ENCODE data around the gene PGAM4. TPM values are rescaled to one million over a fixed set of nuclear protein-coding genes. Genes with fewer than 3 reads are reported as not detected.
A peak's percentile ranks its signal among the peaks of the same experiment; 100 is the strongest.
"Not testable (repeated sequence)": the region's sequence is repeated elsewhere in the genome, so short reads cannot be mapped to it uniquely, and the experiment has no call there.

The PGAM4 gene
- polyA plus RNA-seq (ENCODE audit: insufficient read depth in 1 of 5, insufficient read length in 5 of 5, low replicate concordance in 1 of 5): under 1 TPM in 4 of 5 donors, not detected in 1; 0.18 to 0.51 (median 0.31) TPM
- long read RNA-seq, donor 1, partial matches to known transcripts: 8 of 8 reads
- long read RNA-seq, donor 1, other reads (novel, unspliced or antisense): 0 of 8 reads
- long read RNA-seq, donor 2: 0 reads
- long read RNA-seq, donor 3: 0 reads
- long read RNA-seq, donor 4: 0 reads
- long read RNA-seq, donor 5: 0 reads
- long read RNA-seq, donor 6: 0 reads
- long read RNA-seq, donor 7: 0 reads
- long read RNA-seq, donor 8: 0 reads

DNA sequence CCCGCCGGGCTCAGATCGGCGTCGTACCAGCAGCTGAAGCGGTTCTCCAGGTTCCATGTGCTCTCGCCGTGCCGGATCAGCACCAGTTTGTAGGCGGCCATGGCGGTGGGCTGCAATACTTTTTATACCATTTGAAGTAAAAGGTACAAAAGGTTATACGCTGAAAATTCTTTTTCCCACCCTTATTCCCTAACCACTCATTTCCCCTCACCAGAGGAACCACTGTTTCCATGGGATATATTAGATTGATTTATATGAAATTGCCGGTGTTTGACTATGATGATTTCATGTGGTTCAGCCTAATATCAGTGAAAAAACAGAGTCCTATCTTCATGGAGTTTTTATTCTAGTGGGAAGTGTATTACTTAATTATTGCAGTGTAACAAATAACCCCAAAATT lies at the start of gene PGAM4:
PGAM4 (minus strand) TSS at position 101 of the 400 bp plus-strand sequence; CDS start at position 101, 0 bp downstream.
- DNase-seq: no peak

DNA sequence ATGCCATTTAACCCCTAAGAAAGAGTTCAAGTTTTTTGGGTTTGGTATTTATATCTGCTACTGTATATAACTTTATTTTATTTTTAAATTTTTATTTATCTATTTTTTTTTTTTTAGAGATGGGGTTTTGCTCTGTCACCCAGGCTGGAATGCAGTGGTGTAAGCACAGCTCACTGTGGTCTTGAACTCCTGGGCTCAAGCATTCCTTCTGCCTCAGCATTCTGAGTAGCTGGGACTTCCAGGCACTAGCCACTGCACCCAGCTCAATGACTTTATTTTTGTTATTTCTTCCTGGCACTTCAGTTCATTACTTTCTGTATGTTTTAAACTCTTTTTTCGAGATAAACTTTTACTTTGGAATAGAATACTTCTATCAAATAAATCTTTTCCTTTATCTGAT lies 42.4 kb upstream of the PGAM4 start:
- DNase-seq: no peak

DNA sequence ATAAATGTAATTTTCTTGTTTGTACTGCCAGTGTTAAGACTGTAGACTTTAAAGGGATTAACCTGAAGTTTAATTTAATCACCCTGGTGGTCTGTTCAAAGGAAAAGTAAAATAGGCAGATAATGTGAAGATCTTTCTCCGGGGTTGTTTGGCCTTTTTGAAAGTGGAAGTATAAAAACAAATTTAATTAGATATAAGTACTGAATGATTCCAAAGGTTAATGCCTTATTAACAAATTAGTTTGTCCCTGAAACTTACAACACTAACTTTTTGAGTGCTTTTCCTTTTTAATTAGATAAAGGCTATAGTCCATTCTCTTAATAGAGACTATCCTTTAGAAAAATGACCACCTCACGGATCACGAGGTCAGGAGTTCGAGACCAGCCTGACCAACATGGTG lies 10.4 kb upstream of the PGAM4 start:
- DNase-seq: no peak

- no peak for DNase-seq
Observed at GRCh38 chrX:77977518-77977917, 8.1 kb upstream of the PGAM4 start.

GRCh38 chrX:77977095-77977494 lies 7.7 kb upstream of the PGAM4 start:
- DNase-seq: no peak

- no peak for DNase-seq
Observed at GRCh38 chrX:77975755-77976154, 6.3 kb upstream of the PGAM4 start.

- peak in 1 of 2 donors; percentile 11 for DNase-seq
Observed at GRCh38 chrX:77967631-77968030, 1.8 kb downstream of the PGAM4 start.

- DNase-seq: no peak
Observed at GRCh38 chrX:77966361-77966760, 3.1 kb downstream of the PGAM4 start.

DNA sequence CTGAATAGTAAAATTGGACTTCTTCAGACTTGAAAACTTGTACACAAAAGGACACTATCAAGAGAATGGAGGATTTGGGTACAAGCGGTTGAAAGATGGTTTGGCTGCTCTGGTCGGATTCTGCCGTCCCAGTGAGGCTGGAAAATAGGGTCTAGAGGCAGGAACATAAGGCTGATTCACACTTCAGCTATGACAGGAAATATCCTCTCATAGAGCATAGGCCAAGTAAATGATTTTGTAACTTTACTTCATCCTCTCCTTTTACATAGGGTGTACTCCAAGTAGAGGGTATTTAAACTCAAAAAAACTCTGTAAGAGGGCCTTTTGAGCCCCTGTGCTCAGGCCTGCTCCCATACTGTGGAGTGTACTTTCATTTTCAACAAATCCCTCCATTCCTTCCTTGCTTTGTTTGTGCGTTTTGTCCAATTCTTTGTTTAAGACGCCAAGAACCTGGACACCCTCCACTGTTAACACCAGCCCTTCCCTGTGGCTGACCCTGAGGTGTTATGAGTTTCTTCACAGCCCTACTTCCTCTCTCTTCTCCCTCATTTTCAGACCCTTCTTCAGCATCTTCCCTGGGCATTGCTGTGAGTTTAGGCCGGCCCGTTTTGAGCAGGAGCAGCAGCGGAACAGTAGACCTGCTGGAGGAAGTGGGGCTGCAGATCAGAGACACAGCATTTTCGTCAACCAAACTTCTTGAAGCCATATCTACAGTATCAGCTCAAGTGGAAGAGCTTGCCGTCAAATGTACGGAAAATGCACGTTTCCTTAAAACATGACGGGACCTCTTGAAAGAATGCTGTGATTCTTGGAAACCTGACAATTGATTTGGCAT lies 7.2 kb downstream of the PGAM4 start:
- DNase-seq: no peak

- DNase-seq: no peak
Observed at GRCh38 chrX:77961063-77961462, 8.4 kb downstream of the PGAM4 start.

GRCh38 chrX:77960567-77960966 lies 8.9 kb downstream of the PGAM4 start:
- no peak for DNase-seq

DNA sequence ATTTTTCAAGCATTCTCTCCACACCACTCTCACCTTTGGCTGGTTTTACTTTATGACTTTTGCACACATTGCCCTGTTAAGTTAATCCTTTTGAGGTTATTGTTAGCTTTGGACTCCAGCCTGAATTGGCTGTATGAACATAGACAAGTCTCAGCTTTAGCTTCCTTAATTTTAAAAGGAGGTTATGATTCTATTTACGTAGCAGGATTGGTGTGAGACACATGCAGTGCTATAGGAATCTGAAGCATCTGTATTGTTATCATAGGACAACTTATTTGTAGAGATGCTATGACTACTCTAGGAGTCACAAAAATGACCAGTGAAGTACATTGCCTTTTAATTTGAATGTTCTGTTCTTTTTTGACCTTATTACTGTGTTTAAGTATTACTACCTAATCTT lies 15.7 kb downstream of the PGAM4 start:
- DNase-seq: no peak

DNA sequence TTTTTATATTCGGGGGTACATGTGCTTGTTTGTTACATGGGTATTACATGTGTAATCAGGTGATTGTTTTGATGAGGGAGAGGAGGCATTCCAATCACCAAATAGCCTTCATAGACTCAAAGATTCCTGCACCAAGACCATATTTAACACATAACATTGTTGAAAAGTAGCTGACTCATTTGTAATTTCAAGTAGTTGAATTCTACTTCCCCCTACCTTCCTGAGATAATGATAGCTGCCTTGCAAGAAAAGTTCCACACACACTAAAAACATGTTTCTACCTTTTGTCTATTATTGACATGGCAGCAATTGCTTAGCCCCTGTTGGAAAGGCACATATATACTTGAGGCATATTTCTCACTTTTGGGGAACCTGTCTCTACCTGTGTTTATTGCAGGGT lies 16.1 kb downstream of the PGAM4 start:
- no peak for DNase-seq

- no peak for DNase-seq
Observed at GRCh38 chrX:77952173-77952572, 17.3 kb downstream of the PGAM4 start.

DNA sequence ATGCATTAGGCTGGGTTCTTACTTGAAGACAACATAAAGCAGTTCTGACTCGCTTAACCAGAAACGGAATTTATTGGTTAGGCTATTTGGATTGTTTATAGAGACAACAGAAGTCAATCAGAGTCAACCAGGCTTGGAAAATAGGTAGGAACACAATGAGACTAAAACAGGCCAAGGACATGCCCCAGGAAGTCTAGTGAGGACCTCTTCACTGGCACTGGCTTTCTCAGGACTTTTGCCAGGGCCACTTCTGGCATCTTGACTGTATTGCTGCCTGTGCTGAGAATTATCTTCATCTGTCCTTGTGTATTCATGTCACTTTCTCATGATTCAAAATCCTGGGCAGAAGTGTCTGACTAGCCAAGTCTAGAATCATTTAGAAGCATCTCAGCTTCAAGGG lies 19.6 kb downstream of the PGAM4 start:
- DNase-seq: no peak

GRCh38 chrX:77946571-77946970 lies 22.9 kb downstream of the PGAM4 start:
- no peak for DNase-seq

DNA sequence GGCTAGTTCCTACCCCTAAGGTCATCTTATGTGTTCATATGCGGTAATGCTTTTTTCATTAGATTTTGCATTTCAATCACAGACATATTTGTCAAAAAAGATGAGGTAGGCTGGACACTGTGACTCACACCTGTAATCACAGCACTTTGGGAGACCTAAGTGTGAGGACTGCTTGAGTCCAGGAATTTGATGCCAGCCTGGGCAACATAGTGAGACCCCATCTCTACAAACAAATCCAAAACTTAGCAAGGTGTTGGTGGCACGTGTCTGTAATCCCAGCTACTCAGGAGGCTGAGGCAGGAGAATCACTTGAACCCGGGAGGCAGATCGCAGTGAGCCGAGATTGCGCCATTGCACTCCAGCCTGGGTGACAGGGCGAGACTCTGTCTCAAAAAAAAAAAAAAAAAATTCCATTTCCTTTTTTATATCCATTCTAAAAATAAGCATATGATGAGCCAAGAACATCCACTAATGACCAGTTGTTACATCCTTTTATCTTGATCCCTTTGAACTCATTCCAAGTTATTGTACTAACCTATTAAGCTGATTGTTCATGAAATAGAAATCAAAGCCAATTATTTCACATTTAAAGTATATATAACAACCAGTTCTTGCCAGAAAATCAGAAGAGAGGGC lies 23.4 kb downstream of the PGAM4 start:
- DNase-seq: no peak

DNA sequence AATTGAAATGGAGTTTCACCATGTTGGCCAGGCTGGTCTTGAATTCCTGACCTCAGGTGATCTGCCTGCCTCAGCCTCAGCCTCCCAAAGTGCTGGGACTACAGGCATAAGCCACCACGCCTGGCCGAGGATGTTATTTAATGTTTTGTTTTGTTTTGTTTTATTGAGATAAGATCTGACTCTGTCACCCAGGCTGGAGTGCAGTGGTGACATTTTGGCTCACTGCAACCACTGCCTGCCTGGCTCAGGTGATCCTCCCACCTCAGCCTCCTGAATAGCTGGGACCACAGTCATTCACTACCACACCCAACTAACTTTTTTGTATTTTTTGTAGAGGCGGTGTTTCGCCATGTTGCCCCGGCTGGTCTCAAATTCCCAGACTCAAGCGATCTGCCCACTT lies 24.4 kb downstream of the PGAM4 start:
- DNase-seq: not testable (repeated sequence)

DNA sequence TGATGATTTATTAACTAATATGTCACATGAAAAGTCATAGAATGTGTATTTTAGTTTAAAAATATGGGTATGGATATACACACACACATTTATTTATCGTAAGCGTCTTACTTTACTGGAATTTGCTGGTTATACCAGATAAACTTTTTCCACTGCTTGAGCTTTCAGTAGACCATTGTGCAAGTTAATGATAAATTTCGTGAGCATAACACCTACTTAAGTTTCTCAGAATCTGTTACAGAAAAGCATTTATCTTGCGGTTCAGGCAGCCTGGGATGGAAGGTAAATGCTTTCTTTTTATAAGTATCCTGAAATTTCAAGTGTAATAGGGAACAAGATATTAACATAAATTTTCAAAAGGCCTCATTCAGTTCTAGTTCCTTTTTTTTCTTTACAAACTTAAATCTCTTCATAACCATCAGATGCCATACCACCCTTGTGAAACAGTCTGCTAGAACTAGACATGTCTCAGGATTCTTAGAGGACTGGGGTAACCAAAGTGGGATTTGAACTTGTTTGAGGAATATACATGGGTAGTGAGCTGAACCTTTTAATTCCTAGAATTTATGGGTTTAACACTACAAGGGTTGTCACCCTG lies 31.3 kb downstream of the PGAM4 start:
- no peak for DNase-seq

- no peak for DNase-seq
Observed at GRCh38 chrX:77937291-77937690, 32.1 kb downstream of the PGAM4 start.

DNA sequence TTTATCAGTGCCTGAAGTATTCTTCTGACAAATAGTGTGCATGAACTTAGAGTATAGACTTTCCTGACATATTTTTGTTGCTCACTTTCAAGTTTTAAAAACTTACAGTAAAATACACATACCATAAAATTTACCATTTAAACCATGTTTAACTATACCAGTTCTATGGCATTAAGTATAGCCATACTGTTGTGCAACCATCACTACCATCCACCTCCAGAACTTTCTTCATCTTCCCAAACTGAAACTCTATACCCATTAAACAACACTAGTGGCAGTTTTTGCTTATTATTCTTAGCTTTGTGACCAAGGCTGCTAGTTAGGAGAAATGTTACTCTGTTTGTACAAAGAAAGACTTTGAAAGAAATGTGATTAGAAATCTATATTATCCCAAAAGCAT lies 33.1 kb downstream of the PGAM4 start:
- no peak for DNase-seq

DNA sequence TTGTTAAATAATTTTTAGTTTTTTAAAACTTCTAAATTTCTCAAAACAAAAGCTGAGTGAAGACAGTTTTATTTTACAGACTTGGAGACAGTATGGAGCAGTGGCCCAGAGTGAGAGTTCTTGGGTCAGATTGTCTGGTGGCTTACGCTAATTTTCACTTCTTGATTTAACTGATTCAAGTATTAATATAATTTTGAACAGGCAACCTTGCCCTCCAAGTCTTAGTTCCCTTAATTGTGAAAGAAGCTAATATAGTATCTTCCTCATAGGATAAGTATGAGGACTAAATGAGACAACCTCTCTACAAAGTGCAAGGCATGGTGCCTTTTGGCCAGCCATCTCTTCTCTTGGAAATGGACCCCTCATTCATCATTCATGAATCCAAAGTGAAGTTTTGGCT lies 33.6 kb downstream of the PGAM4 start:
- no peak for DNase-seq

Measured in right lung (tissue), 10 donors.